T-helper 22 cell (primary cell): ENCODE measurements around the gene NOTCH3.

Experiments used
- DNase-seq: peaks from one replicate; pipeline ENCODE4 v3.0.0-alpha.2; 2020; ENCODE audit warnings: low read depth

NOTCH3 gene

GRCh38 chr19:15196360-15197005 lies 4.3 kb downstream of the NOTCH3 start:
- no peak for DNase-seq

- no peak for DNase-seq
Measured at GRCh38 chr19:15195371-15196334, 5.1 kb downstream of the NOTCH3 start.

GRCh38 chr19:15194938-15195337 lies 5.9 kb downstream of the NOTCH3 start:
- no peak for DNase-seq

GRCh38 chr19:15191982-15192381 lies 8.8 kb downstream of the NOTCH3 start:
- DNase-seq, result no peak

- no peak for DNase-seq
Measured at GRCh38 chr19:15191514-15191913, 9.3 kb downstream of the NOTCH3 start.

- no peak for DNase-seq
Measured at GRCh38 chr19:15188851-15189250, 11.9 kb downstream of the NOTCH3 start.

GRCh38 chr19:15187026-15188007 lies 13.5 kb downstream of the NOTCH3 start:
- DNase-seq, result no peak

- DNase-seq, result no peak
Measured at GRCh38 chr19:15185188-15185587, 15.6 kb downstream of the NOTCH3 start.

- DNase-seq, result no peak
Measured at GRCh38 chr19:15184776-15185175, 16.0 kb downstream of the NOTCH3 start.

GRCh38 chr19:15181394-15181793 lies 19.4 kb downstream of the NOTCH3 start:
- no peak for DNase-seq

- no peak for DNase-seq
Measured at GRCh38 chr19:15180451-15181390, 20.1 kb downstream of the NOTCH3 start.

- no peak for DNase-seq
Measured at GRCh38 chr19:15178629-15179308, 22.0 kb downstream of the NOTCH3 start.

GRCh38 chr19:15177269-15178116 lies 23.3 kb downstream of the NOTCH3 start:
- DNase-seq, result peak; percentile 56

GRCh38 chr19:15175609-15176008 lies 25.2 kb downstream of the NOTCH3 start:
- no peak for DNase-seq

GRCh38 chr19:15173746-15174404 lies 26.9 kb downstream of the NOTCH3 start:
- DNase-seq, result no peak

GRCh38 chr19:15170345-15170744 lies 30.4 kb downstream of the NOTCH3 start:
- no peak for DNase-seq

GRCh38 chr19:15169541-15170285 lies 31.1 kb downstream of the NOTCH3 start:
- DNase-seq, result no peak

GRCh38 chr19:15166700-15167099 lies 34.1 kb downstream of the NOTCH3 start:
- no peak for DNase-seq
